ENCODE data around the gene SART1.

Gene SART1

DNA sequence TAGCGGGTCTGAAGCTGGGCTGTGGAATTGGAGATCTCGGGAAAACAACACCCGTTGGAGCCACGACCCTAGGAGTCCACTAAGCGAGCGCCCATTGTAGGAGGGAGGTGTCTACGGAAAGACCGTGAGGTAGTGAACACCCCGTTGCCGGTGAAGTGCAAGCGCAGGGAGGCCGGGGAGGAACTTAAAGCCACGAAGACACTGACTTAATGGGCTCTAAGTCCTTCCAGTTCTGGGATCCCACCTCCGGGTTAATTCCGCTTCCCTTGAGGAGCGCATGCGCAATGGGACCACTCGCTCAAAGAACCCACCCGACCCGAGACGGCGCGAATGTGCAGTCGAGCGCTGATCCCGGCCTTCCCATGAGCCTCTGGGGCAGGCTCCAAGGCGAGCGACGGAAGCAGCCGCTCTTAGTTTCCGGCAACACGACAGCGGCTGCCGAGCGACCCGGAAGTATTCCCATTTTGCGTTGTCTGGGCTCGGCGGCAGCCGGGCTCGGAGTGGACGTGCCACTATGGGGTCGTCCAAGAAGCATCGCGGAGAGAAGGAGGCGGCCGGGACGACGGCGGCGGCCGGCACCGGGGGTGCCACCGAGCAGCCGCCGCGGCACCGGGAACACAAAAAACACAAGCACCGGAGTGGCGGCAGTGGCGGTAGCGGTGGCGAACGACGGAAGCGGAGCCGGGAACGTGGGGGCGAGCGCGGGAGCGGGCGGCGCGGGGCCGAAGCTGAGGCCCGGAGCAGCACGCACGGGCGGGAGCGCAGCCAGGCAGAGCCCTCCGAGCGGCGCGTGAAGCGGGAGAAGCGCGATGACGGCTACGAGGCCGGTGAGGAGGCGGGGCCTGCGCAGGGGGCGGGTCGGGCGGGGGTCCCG, at the start of gene SART1:
Gene SART1 (plus strand): TSS at position 468 of the 874 bp plus-strand sequence. CDS start 47 bp downstream, at position 515.
- peak; percentile 99 for DNase-seq

DNA sequence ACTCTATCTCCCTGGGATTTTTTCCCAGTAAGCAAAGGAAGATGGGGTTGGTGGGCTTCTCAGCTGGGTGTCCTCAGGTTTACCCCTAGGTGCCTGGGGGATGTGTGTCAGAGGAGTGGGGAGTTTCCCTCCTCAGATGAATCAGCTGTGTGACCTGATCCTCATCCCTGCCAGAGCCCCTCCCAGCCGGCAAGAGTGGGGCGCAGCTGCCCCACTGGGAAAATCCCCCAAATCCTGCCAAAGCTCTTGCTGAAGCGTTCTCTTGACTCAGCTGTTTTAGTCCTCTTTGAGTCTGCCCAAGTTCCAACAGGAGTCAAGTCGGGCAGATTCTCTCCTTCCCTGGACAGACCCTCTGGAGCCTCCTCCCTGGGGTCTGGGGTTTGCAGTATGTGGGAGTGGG, 48.7 kb upstream of the SART1 start:
- DNase-seq: no peak

- DNase-seq: no peak
Measured at GRCh38 chr11:65915101-65915820, 46.3 kb upstream of the SART1 start.

DNA sequence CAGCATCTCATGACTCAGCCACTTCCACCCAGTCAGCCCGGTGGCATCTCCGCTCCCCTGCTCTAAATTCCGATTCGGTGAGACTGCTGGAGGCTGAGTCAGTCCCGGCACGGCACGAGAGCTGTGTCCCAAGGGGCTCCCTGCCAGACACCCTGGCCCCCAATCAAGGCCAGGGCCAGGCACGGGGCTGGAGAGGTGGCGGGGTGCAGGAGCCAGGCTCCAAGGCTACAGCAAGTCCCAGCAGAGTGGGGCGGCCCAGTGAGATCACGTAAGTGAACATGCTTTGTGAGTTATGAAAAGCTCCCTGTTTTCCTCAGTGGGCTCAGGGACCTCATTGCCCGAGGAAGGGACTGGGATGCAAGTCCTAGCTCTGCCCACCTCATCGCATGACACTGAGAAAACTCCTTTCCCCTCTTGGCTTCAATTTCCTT, 45.7 kb upstream of the SART1 start:
- DNase-seq: no peak

DNA sequence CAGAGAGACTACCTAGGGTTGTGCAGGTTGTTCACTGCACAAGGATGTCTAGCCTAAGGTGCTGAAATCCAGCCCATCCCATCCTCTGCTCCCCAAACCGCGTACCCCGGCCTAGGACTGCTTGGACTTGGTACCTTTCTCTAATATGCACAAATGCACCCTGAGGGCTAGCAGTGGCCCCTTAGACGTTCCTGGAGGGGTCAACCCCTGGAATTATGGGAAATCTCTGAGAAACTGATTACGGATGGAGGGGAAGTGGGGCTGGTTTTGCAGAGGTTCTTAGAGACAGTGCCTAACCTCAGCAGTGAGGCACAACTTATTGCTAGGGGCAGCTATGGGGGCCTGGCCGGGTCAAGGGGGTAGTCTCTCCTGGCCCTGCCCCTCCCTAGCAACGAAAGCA, 45.1 kb upstream of the SART1 start:
- no peak for DNase-seq

GRCh38 chr11:65917077-65917433, 44.5 kb upstream of the SART1 start:
- DNase-seq: no peak

GRCh38 chr11:65917434-65918210, 43.9 kb upstream of the SART1 start:
- no peak for DNase-seq

DNA sequence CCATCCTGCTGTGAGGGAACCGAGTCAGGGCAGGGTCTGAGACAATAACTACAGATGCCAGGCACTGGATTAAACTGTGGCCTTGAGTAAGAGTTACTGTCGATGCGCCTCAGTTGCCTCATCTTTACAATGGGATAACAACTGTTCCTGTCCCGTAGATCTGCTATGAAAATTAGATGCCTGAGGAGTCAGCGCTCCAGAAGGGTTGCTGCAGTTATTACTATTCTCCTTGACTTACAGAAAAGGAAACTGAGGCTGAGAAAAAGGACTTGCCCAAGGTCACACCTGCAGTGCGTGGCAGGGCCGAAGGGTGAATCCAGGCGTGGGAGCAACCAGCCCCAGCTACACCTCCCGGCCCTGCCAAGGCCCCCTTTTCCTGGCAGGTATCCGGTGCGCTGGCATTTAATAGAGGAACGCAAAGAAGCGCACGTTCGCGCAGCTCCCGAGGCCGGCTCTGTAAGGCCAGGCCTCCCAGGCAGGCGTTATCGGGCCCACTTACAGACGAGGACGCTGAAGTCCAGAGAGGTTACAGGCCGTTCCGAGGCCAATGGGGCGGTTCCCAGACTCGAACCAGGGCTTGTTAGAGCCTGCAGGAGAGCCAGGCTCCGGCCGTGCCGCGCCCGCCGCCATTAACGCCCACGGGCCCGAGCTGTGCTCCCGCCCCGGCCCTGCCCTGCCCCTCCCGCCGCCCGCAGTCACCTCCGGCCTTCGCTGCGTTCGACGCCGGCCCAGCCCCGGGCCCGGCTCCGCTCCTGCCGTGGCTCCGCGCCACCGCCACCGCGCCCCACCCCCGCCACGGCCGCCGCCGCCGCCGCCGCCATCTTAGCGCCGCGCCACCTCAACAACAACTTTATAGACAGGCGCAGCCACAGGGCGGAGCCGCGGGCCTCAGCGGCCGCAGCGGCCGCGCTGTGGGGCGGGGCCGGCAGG, 43.1 kb upstream of the SART1 start, which contains the start of gene C11orf68:
Gene C11orf68 (minus strand): TSS at position 852 of the 930 bp plus-strand sequence. CDS start 31 bp downstream, at position 821.
- no peak for DNase-seq

DNA sequence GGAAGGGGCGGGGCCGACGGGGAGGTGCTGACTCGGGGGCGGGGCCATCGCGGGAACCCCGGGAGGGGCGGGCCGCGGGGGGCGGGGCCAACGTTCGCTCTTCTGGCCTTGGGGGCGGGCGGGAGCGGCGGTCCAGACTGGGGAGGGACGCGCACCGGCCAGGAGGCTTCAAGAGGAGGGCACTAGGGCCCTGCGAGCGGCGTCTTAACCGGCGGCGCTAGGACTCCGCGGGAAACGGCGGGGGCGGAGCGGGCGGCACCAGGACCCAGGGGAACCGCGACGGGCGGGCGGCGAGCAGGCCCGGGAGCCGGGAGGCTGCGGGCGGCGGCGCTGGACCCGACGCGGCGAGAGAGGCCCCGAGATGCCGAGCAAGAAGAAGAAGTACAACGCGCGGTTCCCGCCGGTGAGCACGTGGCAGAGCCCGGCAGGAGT, 42.4 kb upstream of the SART1 start, which contains the start of gene DRAP1:
Gene DRAP1 (plus strand): TSS at position 286 of the 432 bp plus-strand sequence. CDS start 76 bp downstream, at position 362.
- DNase-seq: peak; percentile 99

- DNase-seq: no peak
Measured at GRCh38 chr11:65919573-65920371, 41.8 kb upstream of the SART1 start.

GRCh38 chr11:65920372-65920802, 41.1 kb upstream of the SART1 start:
- no peak for DNase-seq

DNA sequence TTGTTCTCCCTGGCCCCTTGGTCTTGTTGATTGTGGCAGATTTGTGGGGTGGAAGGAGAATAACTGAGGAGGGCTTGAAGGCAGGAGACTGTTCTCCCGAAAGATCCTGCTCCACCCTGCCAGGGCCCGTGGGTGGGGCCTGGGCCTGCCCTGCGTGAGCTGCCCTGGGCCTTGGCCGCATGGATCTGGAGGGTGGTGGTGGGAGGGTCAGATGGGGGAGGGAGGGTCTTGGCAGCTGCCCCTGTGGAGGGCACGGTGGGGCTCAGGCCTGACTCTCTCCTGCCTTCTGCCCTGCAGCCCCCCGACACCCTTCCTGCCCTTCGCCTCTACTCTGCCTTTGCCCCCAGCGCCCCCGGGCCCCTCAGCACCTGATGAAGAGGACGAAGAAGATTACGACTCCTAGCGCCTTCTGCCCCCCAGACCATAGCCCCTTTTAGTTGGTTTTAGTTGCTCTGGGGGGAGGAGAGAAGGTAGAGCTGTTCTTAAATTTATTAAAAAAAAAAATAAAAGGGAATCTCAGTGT, 40.4 kb upstream of the SART1 start:
- DNase-seq: no peak

GRCh38 chr11:65921876-65922275, 39.7 kb upstream of the SART1 start:
- DNase-seq: no peak

DNA sequence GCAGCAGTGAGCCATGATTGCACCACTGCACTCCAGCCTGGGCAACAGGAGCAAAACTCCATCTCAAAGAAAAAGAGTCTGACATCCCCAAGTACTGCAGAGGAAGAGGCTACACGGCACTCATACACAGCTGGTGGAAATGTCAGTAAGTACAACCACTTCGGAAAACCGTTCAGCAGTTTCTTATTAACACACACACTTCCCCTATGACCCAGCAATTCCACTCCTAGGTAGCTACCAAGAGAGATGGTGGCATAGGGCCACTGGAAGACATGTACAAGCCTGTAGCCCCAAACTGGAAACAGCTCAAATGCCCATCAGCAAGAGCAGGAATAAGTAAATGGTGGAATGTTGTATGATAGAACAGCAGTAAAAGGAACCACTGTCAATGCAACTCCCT, 39.0 kb upstream of the SART1 start:
- DNase-seq: no peak

DNA sequence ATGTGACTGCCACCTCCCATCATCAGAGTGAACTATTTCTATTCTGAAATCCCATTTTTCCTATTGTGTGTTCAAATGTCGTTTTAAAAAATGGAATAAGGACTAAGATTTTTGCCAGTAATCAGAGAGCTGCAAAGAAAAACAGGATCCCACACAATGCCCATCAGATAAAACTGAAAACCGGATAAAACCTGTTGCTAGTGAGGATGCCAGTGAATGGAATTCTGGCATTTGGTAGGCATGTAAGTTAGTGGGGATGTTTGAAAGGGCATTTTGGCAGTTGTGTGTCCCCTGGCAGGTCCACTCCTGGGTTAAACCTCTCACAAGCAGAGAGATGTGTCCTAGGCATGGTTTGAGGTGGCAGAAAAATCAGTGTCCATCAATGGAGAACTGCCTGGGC, 36.1 kb upstream of the SART1 start:
- no peak for DNase-seq

DNA sequence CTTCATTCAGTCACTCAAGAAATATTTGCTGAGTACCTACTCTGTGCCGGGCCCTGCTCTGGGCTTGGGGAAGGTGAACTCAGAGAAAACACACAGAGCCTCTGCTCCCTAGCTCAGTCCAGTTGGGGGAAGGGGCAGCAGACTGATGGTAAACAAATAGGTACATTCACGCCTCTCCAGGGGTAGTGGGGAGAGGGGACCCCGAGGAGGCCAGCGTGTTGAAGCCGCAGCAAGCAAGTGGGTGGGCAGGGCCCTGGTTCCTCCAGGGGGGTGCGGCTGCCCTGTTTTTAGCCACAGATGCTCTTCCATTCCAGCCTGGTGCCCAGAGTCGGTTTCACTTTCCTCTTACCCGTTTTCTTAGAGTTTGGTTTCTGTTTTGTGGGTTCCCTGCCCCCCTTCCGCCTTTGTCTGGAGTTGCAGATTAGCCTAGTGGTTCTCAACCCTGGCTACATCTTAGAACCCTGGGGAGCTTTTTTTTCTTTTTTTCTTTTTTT, 33.6 kb upstream of the SART1 start:
- no peak for DNase-seq

- no peak for DNase-seq
Measured at GRCh38 chr11:65928667-65929066, 32.9 kb upstream of the SART1 start.

DNA sequence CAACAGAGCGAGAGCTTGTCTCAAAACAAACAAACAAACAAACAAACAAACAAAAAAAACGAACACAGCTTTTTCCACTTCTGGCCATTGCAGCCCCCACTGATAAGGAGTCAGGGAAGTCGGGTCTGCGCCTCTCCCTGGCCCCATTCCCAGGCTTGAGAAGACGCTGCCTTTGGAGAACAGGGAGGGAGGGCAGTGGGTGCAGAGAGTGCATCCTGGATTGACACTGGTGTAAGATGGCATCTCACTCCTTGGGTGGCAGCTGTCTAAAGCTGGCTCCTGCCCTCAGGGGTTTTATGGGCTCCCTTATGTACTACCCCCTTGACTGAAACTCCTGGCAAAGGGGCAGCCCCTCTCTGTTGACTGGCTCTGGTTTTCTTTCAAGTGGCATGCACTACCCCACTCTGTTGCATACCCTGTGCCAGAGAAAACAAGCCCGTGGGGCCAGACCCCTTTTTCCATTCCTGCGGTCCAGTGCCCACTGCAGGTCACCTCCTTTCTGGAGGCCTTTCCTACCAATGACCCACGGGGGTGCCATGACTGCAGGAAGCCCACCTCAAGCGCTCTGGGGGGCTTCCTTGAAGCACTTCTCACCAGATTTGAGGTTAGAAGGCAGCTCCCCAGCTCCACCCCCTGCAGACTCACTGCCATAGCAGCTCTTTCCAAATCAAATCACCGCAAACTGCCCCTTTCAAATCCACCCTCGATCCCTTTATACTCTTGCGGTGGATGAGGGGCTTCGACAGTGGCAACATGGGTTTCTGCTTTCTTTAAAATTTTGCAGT, 29.6 kb upstream of the SART1 start:
- DNase-seq: no peak

- no peak for DNase-seq
Measured at GRCh38 chr11:65932558-65932919, 29.0 kb upstream of the SART1 start.

- DNase-seq: no peak
Measured at GRCh38 chr11:65934014-65934413, 27.5 kb upstream of the SART1 start.

Data from midbrain (tissue), 1 donor.